ENCODE data around the gene RNF208. TPM values are rescaled to one million over a fixed set of nuclear protein-coding genes. Genes with fewer than 3 reads are reported as not detected.

RNF208 gene
- total and polyA plus RNA-seq, 10 of the 15 experiments (the other 5 are each of a cell fraction or from before 2014, with no cell fraction given): 0.06 to 10.7 (median 0.77) TPM

DNA sequence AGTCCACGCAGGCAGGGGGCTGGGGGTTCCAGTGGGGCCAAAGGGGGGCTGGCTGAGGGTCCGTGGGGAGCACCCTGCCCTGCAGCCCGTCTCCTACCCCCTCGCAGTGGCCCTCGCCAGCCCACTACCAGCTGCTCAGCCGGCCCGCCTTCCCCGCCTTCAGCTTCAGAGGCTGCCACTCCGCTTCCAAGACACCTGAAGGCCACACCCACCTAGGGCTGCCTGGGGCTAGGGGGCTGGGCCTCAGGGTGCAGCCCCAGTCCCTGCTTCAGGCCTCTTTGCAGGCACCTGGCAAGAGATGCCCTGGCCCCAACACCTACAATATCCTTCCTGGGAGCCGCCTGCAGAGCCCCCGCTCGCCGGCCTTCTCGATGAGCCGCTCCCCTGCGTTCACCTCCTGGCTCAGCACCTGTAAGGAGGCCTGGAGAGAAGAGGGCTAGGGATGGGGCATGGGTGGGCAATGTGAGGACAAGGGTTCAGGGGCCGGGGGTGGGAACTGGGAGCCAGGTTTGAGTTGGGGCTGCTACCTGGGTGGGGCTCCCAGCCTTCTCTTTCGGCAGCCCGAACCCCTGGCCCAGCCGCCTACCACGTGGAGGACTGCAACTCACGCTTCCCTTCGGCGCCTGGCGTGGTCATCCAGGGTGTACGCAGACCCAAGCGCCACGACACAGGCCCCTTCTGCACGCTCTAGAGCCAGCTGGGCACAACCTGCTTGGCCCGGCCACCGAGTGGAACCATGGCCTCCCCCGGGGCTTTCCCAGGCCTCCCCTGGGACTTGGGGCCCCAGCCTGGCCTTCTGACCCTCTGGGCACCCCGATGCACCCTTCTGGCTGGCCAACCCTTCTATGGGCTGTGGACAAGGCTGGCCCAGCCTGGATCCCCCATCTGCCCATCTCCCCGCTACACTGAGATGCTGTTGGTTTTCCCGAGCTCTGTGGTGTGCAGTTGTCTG, 30.8 kb upstream of the RNF208 start (continued):
- TF ChIP-seq, protein P1, sequence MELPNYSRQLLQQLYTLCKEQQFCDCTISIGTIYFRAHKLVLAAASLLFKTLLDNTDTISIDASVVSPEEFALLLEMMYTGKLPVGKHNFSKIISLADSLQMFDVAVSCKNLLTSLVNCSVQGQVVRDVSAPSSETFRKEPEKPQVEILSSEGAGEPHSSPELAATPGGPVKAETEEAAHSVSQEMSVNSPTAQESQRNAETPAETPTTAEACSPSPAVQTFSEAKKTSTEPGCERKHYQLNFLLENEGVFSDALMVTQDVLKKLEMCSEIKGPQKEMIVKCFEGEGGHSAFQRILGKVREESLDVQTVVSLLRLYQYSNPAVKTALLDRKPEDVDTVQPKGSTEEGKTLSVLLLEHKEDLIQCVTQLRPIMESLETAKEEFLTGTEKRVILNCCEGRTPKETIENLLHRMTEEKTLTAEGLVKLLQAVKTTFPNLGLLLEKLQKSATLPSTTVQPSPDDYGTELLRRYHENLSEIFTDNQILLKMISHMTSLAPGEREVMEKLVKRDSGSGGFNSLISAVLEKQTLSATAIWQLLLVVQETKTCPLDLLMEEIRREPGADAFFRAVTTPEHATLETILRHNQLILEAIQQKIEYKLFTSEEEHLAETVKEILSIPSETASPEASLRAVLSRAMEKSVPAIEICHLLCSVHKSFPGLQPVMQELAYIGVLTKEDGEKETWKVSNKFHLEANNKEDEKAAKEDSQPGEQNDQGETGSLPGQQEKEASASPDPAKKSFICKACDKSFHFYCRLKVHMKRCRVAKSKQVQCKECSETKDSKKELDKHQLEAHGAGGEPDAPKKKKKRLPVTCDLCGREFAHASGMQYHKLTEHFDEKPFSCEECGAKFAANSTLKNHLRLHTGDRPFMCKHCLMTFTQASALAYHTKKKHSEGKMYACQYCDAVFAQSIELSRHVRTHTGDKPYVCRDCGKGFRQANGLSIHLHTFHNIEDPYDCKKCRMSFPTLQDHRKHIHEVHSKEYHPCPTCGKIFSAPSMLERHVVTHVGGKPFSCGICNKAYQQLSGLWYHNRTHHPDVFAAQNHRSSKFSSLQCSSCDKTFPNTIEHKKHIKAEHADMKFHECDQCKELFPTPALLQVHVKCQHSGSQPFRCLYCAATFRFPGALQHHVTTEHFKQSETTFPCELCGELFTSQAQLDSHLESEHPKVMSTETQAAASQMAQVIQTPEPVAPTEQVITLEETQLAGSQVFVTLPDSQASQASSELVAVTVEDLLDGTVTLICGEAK (IDR thresholded peaks at IDR 0.05; ENCODE audit: borderline replicate concordance): no peak
- TF ChIP-seq CBFB (IDR thresholded peaks at IDR 0.05; ENCODE audit: low read depth): no peak
- TF ChIP-seq SUPT20H (IDR thresholded peaks at IDR 0.05; ENCODE audit: borderline replicate concordance, control insufficient read depth, low read depth, low read length): no peak
- no peak for TF ChIP-seq RUNX3 (IDR thresholded peaks at IDR 0.05; ENCODE audit: low read length)
- TF ChIP-seq, protein P2, sequence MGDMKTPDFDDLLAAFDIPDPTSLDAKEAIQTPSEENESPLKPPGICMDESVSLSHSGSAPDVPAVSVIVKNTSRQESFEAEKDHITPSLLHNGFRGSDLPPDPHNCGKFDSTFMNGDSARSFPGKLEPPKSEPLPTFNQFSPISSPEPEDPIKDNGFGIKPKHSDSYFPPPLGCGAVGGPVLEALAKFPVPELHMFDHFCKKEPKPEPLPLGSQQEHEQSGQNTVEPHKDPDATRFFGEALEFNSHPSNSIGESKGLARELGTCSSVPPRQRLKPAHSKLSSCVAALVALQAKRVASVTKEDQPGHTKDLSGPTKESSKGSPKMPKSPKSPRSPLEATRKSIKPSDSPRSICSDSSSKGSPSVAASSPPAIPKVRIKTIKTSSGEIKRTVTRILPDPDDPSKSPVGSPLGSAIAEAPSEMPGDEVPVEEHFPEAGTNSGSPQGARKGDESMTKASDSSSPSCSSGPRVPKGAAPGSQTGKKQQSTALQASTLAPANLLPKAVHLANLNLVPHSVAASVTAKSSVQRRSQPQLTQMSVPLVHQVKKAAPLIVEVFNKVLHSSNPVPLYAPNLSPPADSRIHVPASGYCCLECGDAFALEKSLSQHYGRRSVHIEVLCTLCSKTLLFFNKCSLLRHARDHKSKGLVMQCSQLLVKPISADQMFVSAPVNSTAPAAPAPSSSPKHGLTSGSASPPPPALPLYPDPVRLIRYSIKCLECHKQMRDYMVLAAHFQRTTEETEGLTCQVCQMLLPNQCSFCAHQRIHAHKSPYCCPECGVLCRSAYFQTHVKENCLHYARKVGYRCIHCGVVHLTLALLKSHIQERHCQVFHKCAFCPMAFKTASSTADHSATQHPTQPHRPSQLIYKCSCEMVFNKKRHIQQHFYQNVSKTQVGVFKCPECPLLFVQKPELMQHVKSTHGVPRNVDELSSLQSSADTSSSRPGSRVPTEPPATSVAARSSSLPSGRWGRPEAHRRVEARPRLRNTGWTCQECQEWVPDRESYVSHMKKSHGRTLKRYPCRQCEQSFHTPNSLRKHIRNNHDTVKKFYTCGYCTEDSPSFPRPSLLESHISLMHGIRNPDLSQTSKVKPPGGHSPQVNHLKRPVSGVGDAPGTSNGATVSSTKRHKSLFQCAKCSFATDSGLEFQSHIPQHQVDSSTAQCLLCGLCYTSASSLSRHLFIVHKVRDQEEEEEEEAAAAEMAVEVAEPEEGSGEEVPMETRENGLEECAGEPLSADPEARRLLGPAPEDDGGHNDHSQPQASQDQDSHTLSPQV (IDR thresholded peaks at IDR 0.05): no peak
